WTC11 (cell line): ENCODE measurements around the gene RNU5B-1.

ENCODE experiments used
- AR ChIP-seq: fragments of 250-450 bp; sonication (Bioruptor Pico); IDR thresholded peaks from 2 replicates; pipeline ENCODE4 v1.9.0; 2021; ENCODE audit warnings: mild to moderate bottlenecking
- ATF6 ChIP-seq: sonication (generic); formaldehyde crosslinking; IDR thresholded peaks from 2 replicates; pipeline ENCODE4 v1.8.1; 2023; ENCODE audit warnings: mild to moderate bottlenecking, missing genetic modification reagents
- CTCF ChIP-seq: fragments of 200-600 bp; IDR thresholded peaks from 2 replicates; pipeline ENCODE4 v1.8.0; 2022; ENCODE audit warnings: antibody characterized with exemption
- ESRRA ChIP-seq: sonication (generic); formaldehyde crosslinking; IDR thresholded peaks from 2 replicates; pipeline ENCODE4 v1.8.1; 2022; ENCODE audit warnings: mild to moderate bottlenecking, missing genetic modification reagents, borderline replicate concordance
- FOXJ3 ChIP-seq: sonication (generic); formaldehyde crosslinking; IDR thresholded peaks from 2 replicates; pipeline ENCODE4 v1.9.0; 2021; ENCODE audit warnings: missing genetic modification reagents, mild to moderate bottlenecking, borderline replicate concordance
- FOXK1 ChIP-seq: sonication (generic); formaldehyde crosslinking; IDR thresholded peaks from 2 replicates; pipeline ENCODE4 v1.8.0; 2022; ENCODE audit warnings: mild to moderate bottlenecking, moderate library complexity, missing genetic modification reagents
- IRF1 ChIP-seq: sonication (generic); formaldehyde crosslinking; IDR thresholded peaks from 2 replicates; pipeline ENCODE4 v1.8.0; 2023; ENCODE audit warnings: missing genetic modification reagents
- JUN ChIP-seq: sonication (generic); formaldehyde crosslinking; IDR thresholded peaks from 2 replicates; pipeline ENCODE4 v1.8.0; 2023; ENCODE audit warnings: mild to moderate bottlenecking, missing genetic modification reagents
- MXD4 ChIP-seq: fragments of 250-450 bp; sonication (Bioruptor Pico); IDR thresholded peaks from 2 replicates; pipeline ENCODE4 v1.8.0; 2021; ENCODE audit warnings: mild to moderate bottlenecking, moderate library complexity, borderline replicate concordance
- NFE2L1 ChIP-seq: sonication (generic); formaldehyde crosslinking; IDR thresholded peaks from 2 replicates; pipeline ENCODE4 v1.8.1; 2023; ENCODE audit warnings: missing genetic modification reagents
- SP1 ChIP-seq: sonication (generic); formaldehyde crosslinking; conservative IDR thresholded peaks from 2 replicates; pipeline ENCODE4 v1.8.1; 2022; ENCODE audit warnings: missing genetic modification reagents
- ZBTB21 ChIP-seq: sonication (generic); formaldehyde crosslinking; IDR thresholded peaks from 2 replicates; pipeline ENCODE4 v1.8.1; 2023; ENCODE audit warnings: mild to moderate bottlenecking, missing genetic modification reagents, borderline replicate concordance

- TF ChIP-seq FOXK1 (CRISPR knock-in tag) (no peak), CTCF (no peak), JUN (CRISPR knock-in tag) (no peak), ESRRA (CRISPR knock-in tag) (no peak), AR (CRISPR knock-in tag) (no peak), FOXJ3 (CRISPR knock-in tag) (no peak), NFE2L1 (CRISPR knock-in tag) (no peak), SP1 (CRISPR knock-in tag) (no peak), ATF6 (CRISPR knock-in tag) (no peak), MXD4 (CRISPR knock-in tag) (no peak), IRF1 (no peak), ZBTB21 (no peak)
Measured at GRCh38 chr15:65312400-65312916, 8.0 kb downstream of the RNU5B-1 start.
